NCI-H748 treated with DMSO at 0.1 percent for 48 hours (cell line): ENCODE data around the gene UBE2K.
"Not testable (repeated sequence)": the region's sequence is repeated elsewhere in the genome, so short reads cannot be mapped to it uniquely, and the experiment has no call there.

ENCODE experiments used
- DNase-seq: peaks from one replicate; lab custom pipeline; 2025; lab: John Stamatoyannopoulos, UW

Gene UBE2K

GRCh38 chr4:39689970-39690369, 8.0 kb upstream of the UBE2K start:
- DNase-seq = no peak

GRCh38 chr4:39698424-39699009, 581 bp downstream of the UBE2K start:
- DNase-seq = peak; percentile 1

GRCh38 chr4:39699687-39700409, 1.9 kb downstream of the UBE2K start:
- DNase-seq = no peak

DNA sequence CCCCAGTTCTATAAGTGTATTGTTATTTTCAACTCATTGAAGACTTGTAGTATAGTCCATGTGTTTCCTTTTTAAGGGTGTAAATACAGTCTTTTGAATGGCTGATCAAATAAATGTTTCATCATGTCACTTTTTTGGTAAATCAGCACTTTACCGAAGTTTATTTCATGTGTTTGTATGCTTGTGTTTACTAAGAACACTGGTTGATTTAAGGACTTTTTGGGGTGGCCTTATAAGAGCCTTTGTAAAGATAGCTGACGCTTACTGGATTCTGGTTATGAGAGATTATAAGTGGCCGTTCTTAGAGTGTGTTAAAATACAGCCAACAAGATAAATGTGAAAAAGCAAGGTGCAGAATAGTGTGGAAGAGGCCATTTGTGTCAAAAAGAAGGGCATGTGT, 2.6 kb downstream of the UBE2K start:
- no peak for DNase-seq

- no peak for DNase-seq
These were observed 4.8 kb downstream of the UBE2K start for GRCh38 chr4:39702716-39703115.

- not testable (repeated sequence) for DNase-seq
These were observed 6.9 kb downstream of the UBE2K start for GRCh38 chr4:39704789-39705188.

GRCh38 chr4:39706334-39706733, 8.4 kb downstream of the UBE2K start:
- no peak for DNase-seq

DNA sequence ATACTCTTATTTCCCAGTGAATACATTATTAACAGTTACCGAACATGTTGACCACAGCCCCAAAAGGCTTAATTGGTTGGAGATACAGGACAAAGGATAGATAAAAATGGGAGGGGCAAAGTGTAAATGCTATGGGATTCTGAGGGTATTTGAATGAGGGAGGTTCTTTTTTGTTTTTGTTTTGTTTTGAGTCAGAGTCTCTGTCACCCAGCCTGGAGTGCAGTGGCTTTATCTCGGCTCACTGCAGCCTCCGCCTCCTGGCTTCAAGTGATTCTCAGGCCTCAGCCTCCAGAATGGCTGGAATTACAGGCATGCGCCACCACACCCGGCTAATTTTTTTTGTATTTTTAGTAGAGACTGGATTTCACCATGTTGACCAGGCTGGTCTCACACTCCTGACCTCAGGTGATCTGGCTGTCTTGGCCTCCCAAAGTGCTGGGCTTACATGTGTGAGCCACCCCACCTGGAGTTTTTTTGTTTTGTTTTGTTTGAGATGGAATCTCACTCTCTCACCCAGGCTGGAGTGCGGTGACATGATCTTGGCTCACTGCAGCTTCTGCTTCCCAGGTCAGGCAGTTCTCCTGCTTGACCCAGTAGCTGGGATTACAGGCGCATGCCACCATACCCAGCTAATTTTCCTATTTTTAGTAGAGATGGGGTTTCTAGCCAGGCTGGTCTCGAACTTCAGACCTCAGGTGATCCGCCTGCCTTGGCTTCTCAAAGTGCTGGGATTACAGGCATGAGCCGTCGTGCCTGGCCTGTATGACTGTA, 9.0 kb downstream of the UBE2K start:
- DNase-seq = no peak

GRCh38 chr4:39710098-39710896, 12.4 kb downstream of the UBE2K start:
- no peak for DNase-seq

GRCh38 chr4:39712819-39713607, 15.1 kb downstream of the UBE2K start:
- DNase-seq = no peak

- no peak for DNase-seq
These were observed 15.8 kb downstream of the UBE2K start for GRCh38 chr4:39713691-39714090.

DNA sequence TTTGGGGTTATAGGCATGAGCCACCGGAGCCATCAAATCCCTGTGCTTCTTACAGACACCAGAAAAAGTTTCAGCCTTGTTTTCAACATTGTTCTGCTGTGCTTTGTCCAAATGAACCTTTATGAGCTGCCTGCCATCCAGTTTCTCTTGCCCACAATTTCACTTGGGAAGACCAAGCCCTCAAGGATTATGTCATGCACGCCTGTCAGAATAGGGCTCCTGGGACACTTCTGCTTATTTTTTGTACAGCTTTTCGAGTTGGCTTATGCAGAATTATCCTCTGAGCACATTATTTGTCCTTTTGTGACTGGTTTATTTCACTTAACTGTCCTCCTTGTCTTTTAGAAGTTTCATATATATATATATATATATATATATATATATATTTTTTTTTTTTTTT, 16.2 kb downstream of the UBE2K start:
- DNase-seq = no peak

- DNase-seq = no peak
These were observed 17.9 kb downstream of the UBE2K start for GRCh38 chr4:39715788-39716187.

GRCh38 chr4:39716356-39716755, 18.4 kb downstream of the UBE2K start:
- no peak for DNase-seq

- DNase-seq = not testable (repeated sequence)
These were observed 19.8 kb downstream of the UBE2K start for GRCh38 chr4:39717743-39718142.

DNA sequence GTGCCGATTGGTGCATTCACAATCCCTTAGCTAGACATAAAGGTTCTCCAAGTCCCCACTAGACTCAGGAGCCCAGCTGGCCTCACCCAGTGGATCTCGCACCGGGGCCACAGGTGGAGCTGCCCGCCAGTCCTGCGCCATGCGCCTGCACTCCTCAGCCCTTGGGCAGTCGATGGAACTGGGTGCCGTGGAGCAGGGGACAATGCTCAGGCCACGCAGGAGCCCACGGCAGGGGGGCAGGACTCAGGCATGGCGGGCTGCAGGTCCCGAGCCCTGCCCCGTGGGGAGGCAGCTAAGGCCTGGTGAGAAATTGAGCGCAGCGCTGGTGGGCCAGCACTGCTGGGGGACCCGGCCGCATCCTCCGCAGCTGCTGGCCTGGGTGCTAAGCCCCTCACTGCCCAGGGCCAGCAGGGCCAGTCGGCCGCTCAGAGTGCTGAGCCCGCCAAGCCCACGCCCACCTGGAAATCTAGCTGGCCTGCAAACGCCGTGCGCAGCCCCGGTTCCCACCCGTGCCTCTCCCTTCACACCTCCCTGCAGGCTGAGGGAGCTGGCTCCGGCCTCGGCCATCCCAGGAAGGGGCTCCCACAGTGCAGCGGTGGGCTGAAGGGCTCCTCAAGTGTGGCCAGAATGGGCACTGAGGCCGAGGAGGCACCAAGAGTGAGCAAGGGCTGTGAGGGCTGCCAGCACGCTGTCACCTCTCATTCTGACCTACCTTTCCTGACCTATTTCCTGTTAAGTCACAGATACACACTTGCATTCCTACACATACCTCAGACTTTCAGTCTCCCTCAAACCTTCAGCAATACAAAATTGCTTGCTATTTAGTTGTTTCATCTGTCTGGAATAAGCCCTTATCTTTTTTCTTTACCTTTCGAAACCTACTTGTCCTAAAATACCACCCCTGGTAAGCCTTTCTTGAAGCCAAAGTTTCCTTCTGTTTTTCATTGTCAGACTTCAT, 20.7 kb downstream of the UBE2K start:
- no peak for DNase-seq

- DNase-seq = no peak
These were observed 22.1 kb downstream of the UBE2K start for GRCh38 chr4:39719804-39720580.

- not testable (repeated sequence) for DNase-seq
These were observed 23.3 kb downstream of the UBE2K start for GRCh38 chr4:39721273-39721672.

DNA sequence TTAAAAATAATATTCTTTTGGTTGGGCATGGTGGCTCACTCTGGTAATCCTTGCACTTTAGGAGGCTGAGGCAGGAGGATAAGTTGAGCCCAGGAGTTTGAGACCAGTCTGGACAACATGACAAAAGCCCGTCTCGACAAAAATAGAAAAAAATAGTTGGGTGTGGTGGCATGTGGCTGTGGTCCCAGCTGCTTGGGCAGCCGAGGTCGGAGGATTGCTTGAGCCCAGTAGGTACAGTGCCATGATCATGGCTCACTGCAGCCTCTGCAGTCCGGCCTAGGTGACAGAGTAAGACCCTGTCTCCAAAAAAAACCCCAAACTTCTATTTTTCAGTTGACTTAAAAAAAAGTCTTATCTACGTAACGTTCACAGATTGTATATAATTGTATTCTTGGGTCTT, 23.9 kb downstream of the UBE2K start:
- no peak for DNase-seq

DNA sequence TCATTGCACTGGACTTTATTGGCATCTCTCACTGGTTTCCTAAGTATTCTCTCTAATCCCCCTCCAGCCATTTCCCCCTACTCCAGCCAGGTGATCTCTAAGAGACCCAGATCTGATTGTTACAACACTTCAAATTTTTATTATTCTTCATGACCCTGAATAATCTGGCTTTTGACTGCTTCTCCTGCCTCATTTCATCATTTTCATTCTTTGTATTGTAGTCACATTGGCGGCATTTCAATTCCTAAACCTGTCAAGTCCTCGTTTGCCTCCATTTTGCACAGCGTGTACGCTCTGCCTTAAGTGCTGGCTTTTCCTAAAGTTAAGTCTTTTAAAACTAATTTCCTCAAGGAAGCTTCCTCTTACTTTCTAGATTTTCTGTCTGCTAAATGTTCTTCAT, 31.6 kb downstream of the UBE2K start:
- DNase-seq = no peak
